PC-3 (cell line): ENCODE results near the gene NPEPL1.

Experiments used
- EZH2 ChIP-seq: fragments of 300-600 bp; sonication (generic); IDR thresholded peaks from one replicate; pipeline ENCODE4 v1.6.1; 2017; ENCODE audit warnings: antibody characterized with exemption, mild to moderate bottlenecking, low read length; ENCODE audit not compliant: unreplicated experiment
- TF ChIP-seq, protein P1 (sequence below): fragments of 300-600 bp; sonication (generic); conservative IDR thresholded peaks from 2 replicates; pipeline ENCODE4 v1.5.1; 2017; ENCODE audit warnings: antibody characterized with exemption, low read depth, mild to moderate bottlenecking, low read length

- TF ChIP-seq, protein P1, sequence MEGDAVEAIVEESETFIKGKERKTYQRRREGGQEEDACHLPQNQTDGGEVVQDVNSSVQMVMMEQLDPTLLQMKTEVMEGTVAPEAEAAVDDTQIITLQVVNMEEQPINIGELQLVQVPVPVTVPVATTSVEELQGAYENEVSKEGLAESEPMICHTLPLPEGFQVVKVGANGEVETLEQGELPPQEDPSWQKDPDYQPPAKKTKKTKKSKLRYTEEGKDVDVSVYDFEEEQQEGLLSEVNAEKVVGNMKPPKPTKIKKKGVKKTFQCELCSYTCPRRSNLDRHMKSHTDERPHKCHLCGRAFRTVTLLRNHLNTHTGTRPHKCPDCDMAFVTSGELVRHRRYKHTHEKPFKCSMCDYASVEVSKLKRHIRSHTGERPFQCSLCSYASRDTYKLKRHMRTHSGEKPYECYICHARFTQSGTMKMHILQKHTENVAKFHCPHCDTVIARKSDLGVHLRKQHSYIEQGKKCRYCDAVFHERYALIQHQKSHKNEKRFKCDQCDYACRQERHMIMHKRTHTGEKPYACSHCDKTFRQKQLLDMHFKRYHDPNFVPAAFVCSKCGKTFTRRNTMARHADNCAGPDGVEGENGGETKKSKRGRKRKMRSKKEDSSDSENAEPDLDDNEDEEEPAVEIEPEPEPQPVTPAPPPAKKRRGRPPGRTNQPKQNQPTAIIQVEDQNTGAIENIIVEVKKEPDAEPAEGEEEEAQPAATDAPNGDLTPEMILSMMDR, result no peak
- no peak for TF ChIP-seq EZH2
These were observed 29.6 kb downstream of the NPEPL1 start for GRCh38 chr20:58721951-58722778.
